Esophagus squamous epithelium (tissue), 5 donors: ENCODE measurements around the gene PGBD5. TPM values are rescaled to one million over a fixed set of nuclear protein-coding genes. Genes with fewer than 3 reads are reported as not detected.

Source experiments
- DNase-seq: peaks from one replicate; lab custom pipeline; 2025; lab: John Stamatoyannopoulos, UW
- H3K27ac ChIP-seq, 4 donors: fragments of 200-600 bp; sonication (generic); one replicate each; pipeline ENCODE4 v1.5.1; 2016 to 2019; ENCODE audit warnings: mild to moderate bottlenecking in 1 of 4
- H3K27me3 ChIP-seq, 4 donors: fragments of 200-600 bp; sonication (generic); 1 replicate in 3 of 4; 2 replicates in 1 of 4; pipeline versions ENCODE4 v1.5.1 to v1.6.0; 2017 to 2021; ENCODE audit warnings: antibody characterized with exemption in 1 of 4
- H3K36me3 ChIP-seq, 3 donors: fragments of 200-600 bp; sonication (generic); one replicate each; pipeline ENCODE4 v1.5.1; 2016 to 2019
- H3K4me1 ChIP-seq, 3 donors: fragments of 200-600 bp; sonication (generic); one replicate each; pipeline ENCODE4 v1.5.1; 2017 to 2019
- H3K4me3 ChIP-seq, 4 donors: fragments of 200-600 bp; sonication (generic); 1 replicate in 3 of 4; 2 replicates in 1 of 4; pipeline ENCODE4 v1.5.1; 2016 to 2019; ENCODE audit warnings: mild to moderate bottlenecking in 2 of 4, moderate library complexity in 1 of 4
- H3K9me3 ChIP-seq, 3 donors: fragments of 200-600 bp; sonication (generic); one replicate each; pipeline ENCODE4 v1.5.1; 2016 to 2019
- POLR2A ChIP-seq, 4 donors: fragments of 450-650 bp; IDR thresholded peaks; one replicate each; pipeline ENCODE4 v1.6.1; 2017; ENCODE audit warnings: antibody characterized with exemption in 4 of 4, mild to moderate bottlenecking in 4 of 4, moderate library complexity in 3 of 4
- WGBS, 2 donors: methylation state at CpG; one replicate each; pipeline ENCODE4 v1.1.5; 2018; 5-methylcytosine and 5-hydroxymethylcytosine counted together
- intact Hi-C: fragments of 100-400 bp; cut with DNase I; formaldehyde crosslinking; loops from one replicate; pipeline ENCODE4 v1.15.0; 2022
- total RNA-seq, 4 donors: library from RNA; depleted of rRNA; stranded (reverse); fragments of >200 nt; gene quantifications; one replicate each; pipeline ENCODE4 v1.1.0, GENCODE V29; 2016
- TF ChIP-seq, protein P1 (sequence below), 6 experiments: fragments of 450-650 bp in 4 of 6; fragments of 200-600 bp in 2 of 6; sonication (generic) in 2 of 6; IDR thresholded peaks; one replicate each; pipeline ENCODE4 v1.5.1; 2016 to 2019; ENCODE audit warnings: antibody characterized with exemption in 6 of 6, mild to moderate bottlenecking in 4 of 6, moderate library complexity in 4 of 6
- donor health status: DM: yes; HTN: yes; CAD: no.

The PGBD5 gene
- total RNA-seq, 4 donors from 2014 or later = under 0.01 to 6.1 (median 3.0) TPM

GRCh38 chr1:230321741-230322420, 104.3 kb downstream of the PGBD5 start:
- Histone ChIP-seq H3K9me3 (no peaks in the 10 kb centered on the region), H3K4me3 (no peak overlapping the region), H3K27me3 (peaks cover 0 to 13% (median 0%) of the 10 kb centered on the region in 4 donors), H3K36me3 (no peaks in the 10 kb centered on the region), H3K4me1 (no peaks in the 10 kb centered on the region), H3K27ac (no peak overlapping the region)
- TF ChIP-seq, protein P1, sequence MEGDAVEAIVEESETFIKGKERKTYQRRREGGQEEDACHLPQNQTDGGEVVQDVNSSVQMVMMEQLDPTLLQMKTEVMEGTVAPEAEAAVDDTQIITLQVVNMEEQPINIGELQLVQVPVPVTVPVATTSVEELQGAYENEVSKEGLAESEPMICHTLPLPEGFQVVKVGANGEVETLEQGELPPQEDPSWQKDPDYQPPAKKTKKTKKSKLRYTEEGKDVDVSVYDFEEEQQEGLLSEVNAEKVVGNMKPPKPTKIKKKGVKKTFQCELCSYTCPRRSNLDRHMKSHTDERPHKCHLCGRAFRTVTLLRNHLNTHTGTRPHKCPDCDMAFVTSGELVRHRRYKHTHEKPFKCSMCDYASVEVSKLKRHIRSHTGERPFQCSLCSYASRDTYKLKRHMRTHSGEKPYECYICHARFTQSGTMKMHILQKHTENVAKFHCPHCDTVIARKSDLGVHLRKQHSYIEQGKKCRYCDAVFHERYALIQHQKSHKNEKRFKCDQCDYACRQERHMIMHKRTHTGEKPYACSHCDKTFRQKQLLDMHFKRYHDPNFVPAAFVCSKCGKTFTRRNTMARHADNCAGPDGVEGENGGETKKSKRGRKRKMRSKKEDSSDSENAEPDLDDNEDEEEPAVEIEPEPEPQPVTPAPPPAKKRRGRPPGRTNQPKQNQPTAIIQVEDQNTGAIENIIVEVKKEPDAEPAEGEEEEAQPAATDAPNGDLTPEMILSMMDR (IDR thresholded peaks at IDR 0.05) = no peak
- no peak for TF ChIP-seq POLR2A (IDR thresholded peaks at IDR 0.05)
- DNase-seq = no peak
- intact Hi-C loops = no loop called here
- 82% methylated on average over 18 of the region's 18 CpGs for WGBS, 2 donors

- TF ChIP-seq POLR2A (IDR thresholded peaks at IDR 0.05) = no peak
- TF ChIP-seq, protein P1 (IDR thresholded peaks at IDR 0.05) = no peak
- peaks cover 0 to 16% (median 0%) of the 10 kb centered on the region in 4 donors for H3K27me3 ChIP-seq
- intact Hi-C loops = no loop called here
- H3K4me3 ChIP-seq = no peak overlapping the region
- DNase-seq = no peak
- 87 to 93% methylated on average over 9 of the region's 9 CpGs for WGBS, 2 donors
- H3K27ac ChIP-seq = no peak overlapping the region
- no peaks in the 10 kb centered on the region for H3K4me1 ChIP-seq
- H3K9me3 ChIP-seq = no peaks in the 10 kb centered on the region
- no peaks in the 10 kb centered on the region for H3K36me3 ChIP-seq
Observed at GRCh38 chr1:230321341-230321740, 104.8 kb downstream of the PGBD5 start.

DNA sequence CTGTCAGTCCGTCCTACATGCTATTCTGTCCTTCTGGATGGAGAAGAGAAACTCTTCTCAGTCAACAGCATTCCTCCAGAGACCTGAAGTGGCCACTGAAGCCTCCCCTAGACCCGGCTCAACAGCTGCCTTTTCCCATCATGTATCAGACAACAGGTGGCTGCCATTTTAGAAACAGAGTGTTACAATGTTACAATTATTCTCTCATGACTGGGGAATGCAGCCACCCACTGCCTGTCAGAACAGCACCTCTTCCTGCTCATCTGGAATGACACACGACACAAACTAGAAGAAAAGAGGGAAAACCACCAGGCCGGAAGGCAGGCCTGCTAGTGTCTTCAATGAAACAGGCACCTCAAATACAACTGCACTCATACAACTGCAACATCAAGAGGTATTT, 105.3 kb downstream of the PGBD5 start:
- Histone ChIP-seq H3K36me3 (no peaks in the 10 kb centered on the region), H3K4me3 (no peak overlapping the region), H3K9me3 (no peaks in the 10 kb centered on the region), H3K4me1 (no peaks in the 10 kb centered on the region), H3K27ac (no peak overlapping the region), H3K27me3 (peaks cover 0 to 16% (median 0%) of the 10 kb centered on the region in 4 donors)
- intact Hi-C loops = no loop called here
- no peak for DNase-seq
- WGBS, 2 donors = 55 to 84% methylated on average over 3 to 4 of the region's 4 CpGs
- TF ChIP-seq, protein P1 (IDR thresholded peaks at IDR 0.05) = no peak
- no peak for TF ChIP-seq POLR2A (IDR thresholded peaks at IDR 0.05)

- no peaks in the 10 kb centered on the region for H3K4me1 ChIP-seq
- no peak for TF ChIP-seq POLR2A (IDR thresholded peaks at IDR 0.05)
- TF ChIP-seq, protein P1 (IDR thresholded peaks at IDR 0.05) = no peak
- no peaks in the 10 kb centered on the region for H3K9me3 ChIP-seq
- intact Hi-C loops = loop anchor here (10.0 kb wide), 1 partner anchor 654 kb away; no protein-coding TSS in a partner anchor
- no peak overlapping the region for H3K27ac ChIP-seq
- WGBS, 2 donors = 94 to 97% methylated on average over 10 to 12 of the region's 17 CpGs
- peaks cover 0 to 22% (median 0%) of the 10 kb centered on the region in 4 donors for H3K27me3 ChIP-seq
- no peaks in the 10 kb centered on the region for H3K36me3 ChIP-seq
- no peak for DNase-seq
- H3K4me3 ChIP-seq = no peak overlapping the region
Observed at GRCh38 chr1:230319014-230319747, 107.0 kb downstream of the PGBD5 start.
